Heart right ventricle (tissue), 16 donors: ENCODE data around the gene ZNF221. TPM values are rescaled to one million over a fixed set of nuclear protein-coding genes. Genes with fewer than 3 reads are reported as not detected.

Experiments used
- ATAC-seq, 8 donors: fragments of 200-7000 bp; cut with Tn5 transposase; one replicate each; pipeline ENCODE4 v1.9.1; 2020; ENCODE audit warnings: mild to moderate bottlenecking in 8 of 8, moderate library complexity in 8 of 8, moderate number of reproducible peaks in 1 of 8
- DNase-seq, 2 donors: peaks; one replicate each; pipeline ENCODE4 v3.0.0-alpha.2; 2020
- H3K27ac ChIP-seq, 10 donors: fragments of 200-600 bp; sonication (generic) in 2 of 10; one replicate each; pipeline versions ENCODE4 v1.5.0 to v1.8.0; 2020 to 2022; ENCODE audit warnings: mild to moderate bottlenecking in 3 of 10
- H3K27me3 ChIP-seq, 7 donors: fragments of 200-600 bp; one replicate each; pipeline ENCODE4 v1.8.0; 2021 to 2022; ENCODE audit warnings: mild to moderate bottlenecking in 2 of 7
- H3K36me3 ChIP-seq, 9 donors: fragments of 200-600 bp; sonication (generic) in 1 of 9; one replicate each; pipeline versions ENCODE4 v1.5.0 to v1.8.0; 2020 to 2022; ENCODE audit warnings: mild to moderate bottlenecking in 2 of 9
- H3K4me1 ChIP-seq, 9 donors: fragments of 200-600 bp; sonication (generic) in 1 of 9; one replicate each; pipeline versions ENCODE4 v1.5.0 to v1.8.0; 2020 to 2022; ENCODE audit warnings: mild to moderate bottlenecking in 4 of 9
- H3K4me3 ChIP-seq, 10 donors: fragments of 200-600 bp; sonication (generic) in 2 of 10; one replicate each; pipeline versions ENCODE4 v1.5.0 to v1.8.0; 2020 to 2022; ENCODE audit warnings: mild to moderate bottlenecking in 7 of 10, moderate library complexity in 2 of 10
- H3K9me3 ChIP-seq, 11 donors: fragments of 200-600 bp in 10 of 11; sonication (generic) in 2 of 11; one replicate each; pipeline versions ENCODE4 v1.5.0 to v1.8.0; 2013 to 2022; ENCODE audit warnings: mild to moderate bottlenecking in 2 of 11, control low read depth in 1 of 11, moderate library complexity in 1 of 11
- CTCF ChIP-seq, 9 donors: fragments of 200-600 bp; sonication (generic) in 2 of 9; IDR thresholded peaks; one replicate each; pipeline versions ENCODE4 v1.5.0 to v1.8.0; 2021 to 2022; ENCODE audit warnings: antibody characterized with exemption in 9 of 9, mild to moderate bottlenecking in 5 of 9, moderate library complexity in 1 of 9
- WGBS, 2 donors: extraction: QIAGEN DNeasy Blood & Tissue Kit; methylation state at CpG; one replicate each; pipeline ENCODE4 v1.1.7; 2013; ENCODE audit warnings: inconsistent platforms in 1 of 2; 5-methylcytosine and 5-hydroxymethylcytosine counted together
- intact Hi-C, 10 donors: fragments of 100-400 bp; cut with DNase I; formaldehyde crosslinking; loops; one replicate each; pipeline versions ENCODE4 v1.11.1 to v1.14.2; 2022
- polyA plus RNA-seq, 2 donors: library from polyadenylated mRNA; stranded (reverse); fragments of 200-250 nt; gene quantifications; one replicate each; pipeline ENCODE4 v1.2.3, GENCODE V29; 2013
- total RNA-seq, 10 donors: library from RNA; stranded (reverse); fragmentation: NEBNext Ultra II Directional in 3 of 10; extraction: Animal tissue kit (Norgen Biotek cat#: 25700) in 3 of 10; gene quantifications; one replicate each; pipeline versions ENCODE4 v1.2.1 to v1.2.4, GENCODE V29; 2021 to 2023
- donor health status: Arrhythmogenic right ventricular cardiomyopathy.
- donor health status: ischemic (EF 13 %, LVEDD 7.1; RV severe dilation, severe dysfunction).
- donor health status: healthy with polysubstance abuse.
- donor health status: DM: no; HTN: yes; CAD: no.
- donor health status: DM: no; HTN: no; CAD: no.
- donor health status: ischemic (EF 25% LVEDD 6.9; RV normal size, moderate dysfunction).
- donor health status: ischemic (EF 25% LVEDD 5.7; RV mildly dilated, moderate dysfunction).
- donor health status: healthy.
- donor health status: DM: yes; HTN: yes; CAD: no.
- donor health status: Ischemic cardiomyopathy.
- donor health status: ischemic (EF 35%, LVEDD 5.7; RV mildly dilated, moderate dysfunction).
- donor health status: nonischemic (EF 11% LVEDD 7.7; RV severe dilation, severe dysfunction).
- donor health status: DM: yes; HTN: yes; CAD: no.
- donor health status: PGD.
- donor health status: ischemic (EF 29% LVEDD 5.4; RV normal size, mild dysfunction).
- donor health status: nonischemic (EF 23%, LVEDD 6.1; RV moderate dilation, normal function).

Gene ZNF221
- total and polyA plus RNA-seq, 12 donors = 1.1 to 6.7 (median 4.9) TPM

GRCh38 chr19:43913383-43913782, 37.6 kb upstream of the ZNF221 start:
- peaks cover 10 to 68% (median 54%) of the 10 kb centered on the region in 9 donors for H3K36me3 ChIP-seq

GRCh38 chr19:43914051-43914450, 37.0 kb upstream of the ZNF221 start:
- H3K36me3 ChIP-seq = peaks cover 11 to 74% (median 61%) of the 10 kb centered on the region in 9 donors
- DNase-seq (no peak), ATAC-seq (no peak)
- peaks cover 0 to 100% (median 87%) of the 10 kb centered on the region in 11 donors for H3K9me3 ChIP-seq
- no peaks in the 10 kb centered on the region for H3K27me3 ChIP-seq
- intact Hi-C loops = no loop called here
- WGBS, 2 donors = 83 to 95% methylated on average over 3 of the region's 3 CpGs
- no peak for TF ChIP-seq CTCF (IDR thresholded peaks at IDR 0.05)
- no peak overlapping the region for H3K4me3 ChIP-seq
- H3K4me1 ChIP-seq = no peaks in the 10 kb centered on the region
- H3K27ac ChIP-seq = no peak overlapping the region

More at GRCh38 chr19:43913383-43913782, 37.6 kb upstream of the ZNF221 start:
- Histone ChIP-seq H3K27ac (no peak overlapping the region), H3K9me3 (peaks cover 0 to 100% (median 90%) of the 10 kb centered on the region in 11 donors), H3K4me3 (no peak overlapping the region), H3K4me1 (no peaks in the 10 kb centered on the region), H3K27me3 (no peaks in the 10 kb centered on the region)
- DNase-seq (no peak), ATAC-seq (no peak)
- WGBS, 2 donors = 96 to 99% methylated on average over 7 of the region's 7 CpGs
- TF ChIP-seq CTCF (IDR thresholded peaks at IDR 0.05) = no peak
- intact Hi-C loops = no loop called here

DNA sequence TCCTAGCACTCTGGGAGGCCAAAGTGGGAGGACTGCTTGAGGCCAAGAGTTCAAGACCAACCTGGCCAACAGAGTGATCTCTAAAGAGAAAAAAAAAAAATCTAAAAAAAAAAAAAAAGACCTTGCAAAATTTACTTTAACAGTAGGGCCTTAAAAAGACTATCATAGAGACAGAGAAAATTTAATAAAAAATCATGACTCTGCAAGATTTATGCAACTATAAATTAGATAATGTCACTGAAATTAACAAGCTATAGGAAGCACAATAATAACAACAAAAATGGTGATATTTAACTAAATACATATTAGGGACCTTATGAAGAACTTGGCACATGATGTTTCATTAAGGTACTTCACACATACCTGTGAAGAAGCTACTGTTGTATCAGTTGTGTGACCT, 27.2 kb upstream of the ZNF221 start:
- Histone ChIP-seq H3K4me3 (no peak overlapping the region), H3K27me3 (no peaks in the 10 kb centered on the region), H3K9me3 (peaks cover 0 to 57% (median 14%) of the 10 kb centered on the region in 11 donors), H3K4me1 (no peaks in the 10 kb centered on the region), H3K27ac (no peak overlapping the region), H3K36me3 (peaks cover 0 to 100% (median 98%) of the 10 kb centered on the region in 9 donors)
- TF ChIP-seq CTCF (IDR thresholded peaks at IDR 0.05) = no peak
- no peak for ATAC-seq
- DNase-seq = no peak
- intact Hi-C loops = no loop called here

DNA sequence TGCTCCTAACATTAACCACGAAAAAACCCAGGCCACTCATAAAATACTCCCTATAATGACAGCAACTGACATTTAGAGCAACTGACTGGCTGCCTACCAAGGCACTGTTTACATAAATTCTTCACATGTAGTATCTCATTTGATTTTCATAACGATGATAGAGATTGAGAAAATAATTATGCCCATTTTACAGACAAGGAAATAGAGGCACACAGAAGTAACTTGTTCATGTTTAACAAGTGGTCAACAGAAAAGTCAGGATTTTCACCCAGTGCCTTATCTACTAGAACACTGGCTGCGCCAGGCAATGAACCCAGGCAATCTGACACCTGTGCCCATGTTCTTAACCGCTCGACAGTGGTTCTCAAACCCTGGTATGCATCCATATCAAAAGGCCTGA, 22.2 kb upstream of the ZNF221 start:
- Histone ChIP-seq H3K9me3 (peaks cover 0 to 12% (median 0%) of the 10 kb centered on the region in 11 donors), H3K36me3 (peaks cover 0 to 100% (median 84%) of the 10 kb centered on the region in 9 donors), H3K27me3 (no peaks in the 10 kb centered on the region), H3K4me1 (peaks cover 0 to 10% (median 8%) of the 10 kb centered on the region in 9 donors), H3K27ac (no peak overlapping the region), H3K4me3 (no peak overlapping the region)
- WGBS, 2 donors = 96 to 98% methylated on average over 5 of the region's 5 CpGs
- DNase-seq (no peak), ATAC-seq (no peak)
- TF ChIP-seq CTCF (IDR thresholded peaks at IDR 0.05) = no peak
- intact Hi-C loops = no loop called here
